Measurements from ENCODE around the gene THSD4.

THSD4 gene

GRCh38 chr15:71823801-71824200 lies 708.5 kb downstream of the THSD4 start:
- no peak for DNase-seq

GRCh38 chr15:71825021-71825730 lies 709.9 kb downstream of the THSD4 start:
- DNase-seq = no peak

- no peak for DNase-seq
These were observed 710.9 kb downstream of the THSD4 start for GRCh38 chr15:71826196-71826595.

DNA sequence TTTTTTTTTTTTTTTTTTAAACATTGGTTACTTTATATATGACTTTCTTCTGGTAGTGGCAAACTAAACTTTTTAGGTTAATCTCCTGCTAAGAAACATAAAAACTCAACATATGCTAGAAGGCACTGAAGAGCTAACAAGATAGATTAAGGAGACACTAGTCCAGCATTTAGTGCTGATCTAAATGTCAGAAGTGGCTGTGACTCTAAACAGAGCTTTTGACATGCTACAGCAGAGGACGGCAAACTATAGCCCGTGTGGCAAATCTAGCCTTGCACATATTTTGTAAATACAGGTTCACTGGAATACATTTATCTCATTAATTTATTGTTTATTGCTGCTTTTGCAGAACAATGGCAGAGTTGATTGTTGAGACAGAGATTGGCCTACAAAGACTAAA lies 715.7 kb downstream of the THSD4 start:
- DNase-seq = no peak

All from stimulated activated CD8-positive, alpha-beta memory T cell treated with anti-CD3 and anti-CD28 coated beads, Interleukin-4, amount 100 ng/mL, for 48 hours (primary cell).